Adipocyte (in vitro differentiated cells): ENCODE results near the gene SMOC1.

ENCODE experiments used
- DNase-seq: peaks from one replicate; pipeline ENCODE4 v3.0.0-alpha.2; 2015; ENCODE audit warnings: low read depth
- H3K27me3 ChIP-seq: replicated peaks from 2 replicates; pipeline ENCODE4 v1.7.0; 2013; ENCODE audit warnings: mild to moderate bottlenecking, low read length, moderate library complexity; ENCODE audit not compliant: control insufficient read depth, insufficient read depth
- H3K36me3 ChIP-seq: 2 replicates; pipeline ENCODE4 v1.7.0; 2013; ENCODE audit warnings: low read length, mild to moderate bottlenecking, moderate library complexity; ENCODE audit not compliant: control insufficient read depth, insufficient read depth, severe bottlenecking
- H3K4me1 ChIP-seq: 2 replicates; pipeline ENCODE4 v1.7.0; 2013; ENCODE audit warnings: mild to moderate bottlenecking, low read length, moderate library complexity; ENCODE audit not compliant: control insufficient read depth, insufficient read depth
- H3K4me3 ChIP-seq: 2 replicates; pipeline ENCODE4 v1.7.0; 2013; ENCODE audit warnings: mild to moderate bottlenecking, low read length, moderate library complexity
- H3K9ac ChIP-seq: 2 replicates; pipeline ENCODE4 v1.7.0; 2013; ENCODE audit warnings: mild to moderate bottlenecking, low read length, moderate library complexity
- H3K9me3 ChIP-seq: 2 replicates; pipeline ENCODE4 v1.7.0; 2013; ENCODE audit warnings: mild to moderate bottlenecking, low read length, moderate library complexity; ENCODE audit not compliant: control insufficient read depth

The SMOC1 gene

DNA sequence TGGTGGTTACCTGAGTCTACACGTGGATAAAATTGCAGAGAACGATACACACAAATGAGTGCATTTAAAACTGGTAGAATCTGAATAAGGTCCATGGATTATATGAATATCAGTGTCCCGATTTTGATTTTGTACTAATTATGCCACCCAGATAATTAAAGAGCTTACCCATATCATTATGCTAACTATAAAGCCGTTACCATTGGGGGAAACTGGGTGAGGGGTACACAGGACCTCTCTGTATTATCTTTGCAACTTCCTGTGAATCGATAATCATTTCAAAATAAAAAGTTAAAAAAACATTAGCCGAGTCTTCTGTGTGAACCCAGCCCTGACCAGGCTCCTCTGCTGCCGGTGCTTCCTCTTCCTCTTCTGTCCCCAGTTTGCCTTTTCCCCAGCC is 107.1 kb downstream of the SMOC1 start:
- no peaks in the 10 kb centered on the region for H3K36me3 ChIP-seq
- DNase-seq: no peak
- no peaks in the 10 kb centered on the region for H3K27me3 ChIP-seq
- peaks cover 22% of the 10 kb centered on the region for H3K4me1 ChIP-seq
- H3K9me3 ChIP-seq: no peaks in the 10 kb centered on the region
- no peak overlapping the region for H3K4me3 ChIP-seq
- H3K9ac ChIP-seq: no peak overlapping the region

DNA sequence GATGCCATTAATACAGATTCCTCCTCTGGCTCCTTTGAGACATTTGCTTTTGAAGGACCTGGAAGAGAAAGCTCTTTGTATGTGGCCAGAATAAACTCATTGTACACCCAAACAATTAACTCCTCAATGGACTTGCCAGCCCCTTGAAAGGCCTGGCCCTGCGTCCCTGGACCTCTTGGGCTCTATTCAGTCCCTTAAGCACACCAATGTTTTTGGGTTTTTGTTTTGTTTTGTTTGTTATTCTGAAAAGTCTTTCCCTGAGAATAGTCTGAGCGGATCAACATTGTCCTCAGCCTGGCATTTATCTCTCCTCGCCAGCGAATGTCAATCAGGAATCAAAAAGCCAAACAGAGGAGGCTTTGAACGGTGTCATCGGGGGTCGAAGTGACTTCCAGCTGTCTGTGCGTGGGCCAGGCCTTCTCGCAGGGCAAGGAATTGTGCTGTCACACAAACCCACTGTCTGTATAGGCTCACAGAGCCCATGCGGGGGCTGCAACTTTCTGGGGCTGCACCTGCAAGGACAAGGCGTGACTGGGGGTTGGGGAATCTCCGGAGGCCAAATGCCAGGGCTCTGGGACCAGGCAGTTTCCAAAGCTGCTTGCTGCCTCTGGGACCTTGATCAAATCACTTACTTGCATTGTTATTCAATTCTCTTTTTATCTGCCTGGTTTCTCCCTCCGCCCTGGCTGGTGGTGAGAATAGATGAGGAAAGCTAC is 108.3 kb downstream of the SMOC1 start:
- Histone ChIP-seq H3K4me3 (no peak overlapping the region), H3K36me3 (no peaks in the 10 kb centered on the region), H3K4me1 (peaks cover 16% of the 10 kb centered on the region), H3K27me3 (no peaks in the 10 kb centered on the region), H3K9ac (no peak overlapping the region), H3K9me3 (no peaks in the 10 kb centered on the region)
- no peak for DNase-seq

DNA sequence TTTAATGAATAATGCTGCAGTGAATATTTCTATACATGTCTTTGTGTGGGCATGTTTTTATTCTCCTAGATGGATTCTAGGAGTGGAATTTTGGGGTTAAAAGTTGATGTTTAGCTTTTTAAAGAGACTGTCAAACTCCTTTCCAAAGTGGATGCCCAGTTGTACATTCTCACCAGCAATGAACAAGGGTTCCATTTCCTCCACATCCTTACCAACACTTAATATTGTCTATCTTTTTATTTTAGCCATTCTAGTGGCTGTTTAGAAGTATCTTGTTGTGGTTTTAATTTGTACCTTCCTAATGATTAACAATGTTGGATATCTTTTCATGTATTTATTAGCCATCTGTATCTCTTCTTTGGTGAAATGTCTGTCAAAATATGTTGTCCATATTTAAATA is 109.8 kb downstream of the SMOC1 start:
- H3K4me1 ChIP-seq: peaks cover 19% of the 10 kb centered on the region
- no peak overlapping the region for H3K9ac ChIP-seq
- no peak overlapping the region for H3K4me3 ChIP-seq
- no peaks in the 10 kb centered on the region for H3K9me3 ChIP-seq
- H3K27me3 ChIP-seq: no peaks in the 10 kb centered on the region
- no peak for DNase-seq
- H3K36me3 ChIP-seq: no peaks in the 10 kb centered on the region

DNA sequence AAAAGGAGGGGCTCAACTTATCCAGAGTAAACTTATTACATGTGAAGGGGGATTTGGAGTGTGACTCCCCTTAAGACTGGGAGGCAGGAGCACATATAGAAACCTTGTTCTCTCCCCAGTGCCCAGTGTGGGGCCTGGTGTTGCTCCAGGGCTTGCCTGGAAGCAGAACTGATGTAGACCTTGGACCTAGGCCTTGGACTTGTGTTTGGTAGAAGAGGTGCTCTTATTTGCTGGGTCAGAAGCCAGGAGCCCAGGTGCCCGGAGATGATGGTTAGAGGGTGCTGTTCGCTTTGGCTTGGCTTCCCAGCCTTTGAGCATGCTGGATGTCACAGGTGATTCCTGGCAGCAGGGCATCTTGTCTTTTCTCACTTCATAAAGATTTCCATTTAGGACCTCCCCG is 110.4 kb downstream of the SMOC1 start:
- H3K9me3 ChIP-seq: no peaks in the 10 kb centered on the region
- no peak for DNase-seq
- no peak overlapping the region for H3K9ac ChIP-seq
- no peaks in the 10 kb centered on the region for H3K27me3 ChIP-seq
- H3K4me1 ChIP-seq: peaks cover 19% of the 10 kb centered on the region
- no peak overlapping the region for H3K4me3 ChIP-seq
- H3K36me3 ChIP-seq: no peaks in the 10 kb centered on the region

DNA sequence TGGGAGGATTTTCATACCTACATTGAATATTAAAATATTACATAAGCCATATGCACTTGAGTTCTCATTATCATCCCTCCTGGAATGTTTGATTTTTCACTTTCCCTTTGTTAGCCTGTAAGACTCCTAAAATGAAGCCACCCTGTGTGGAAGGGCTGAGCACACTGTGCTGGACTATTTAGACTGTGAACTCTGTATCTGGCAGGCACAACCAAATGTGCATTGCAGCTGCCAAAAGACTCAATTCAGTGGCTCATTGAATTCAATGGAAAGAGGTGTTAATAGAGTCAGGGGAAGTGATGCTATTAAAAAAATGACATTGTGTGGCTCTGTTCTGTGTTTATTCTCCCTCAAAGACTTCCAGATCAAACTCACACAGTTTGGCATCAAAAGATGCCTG is 111.1 kb downstream of the SMOC1 start:
- no peak for DNase-seq
- no peak overlapping the region for H3K4me3 ChIP-seq
- no peaks in the 10 kb centered on the region for H3K27me3 ChIP-seq
- peaks cover 14% of the 10 kb centered on the region for H3K4me1 ChIP-seq
- no peaks in the 10 kb centered on the region for H3K9me3 ChIP-seq
- H3K36me3 ChIP-seq: no peaks in the 10 kb centered on the region
- H3K9ac ChIP-seq: no peak overlapping the region

DNA sequence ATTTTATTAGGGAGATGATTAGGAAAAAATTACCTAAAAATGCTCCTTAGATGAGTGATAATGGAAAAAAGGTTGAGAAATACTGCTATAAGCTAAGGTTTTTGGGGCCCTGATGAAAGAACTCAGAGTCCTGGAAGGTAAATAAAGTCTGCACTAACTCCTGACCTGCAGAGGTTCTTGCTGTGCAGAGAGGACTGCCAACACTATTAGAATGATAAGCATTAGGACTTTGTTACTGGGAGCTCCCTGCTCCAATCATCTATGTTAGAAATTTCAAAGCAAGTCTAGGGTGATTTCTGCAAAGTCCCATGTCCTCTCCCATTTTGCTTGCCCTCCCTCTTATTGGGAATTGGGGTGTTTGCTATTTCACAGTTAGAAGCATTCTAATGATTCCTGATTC is 112.2 kb downstream of the SMOC1 start:
- H3K36me3 ChIP-seq: no peaks in the 10 kb centered on the region
- DNase-seq: no peak
- no peak overlapping the region for H3K4me3 ChIP-seq
- no peaks in the 10 kb centered on the region for H3K9me3 ChIP-seq
- no peaks in the 10 kb centered on the region for H3K27me3 ChIP-seq
- peaks cover 8% of the 10 kb centered on the region for H3K4me1 ChIP-seq
- H3K9ac ChIP-seq: no peak overlapping the region

GRCh38 chr14:69992564-69992963 is 113.3 kb downstream of the SMOC1 start:
- Histone ChIP-seq H3K27me3 (no peaks in the 10 kb centered on the region), H3K4me3 (no peak overlapping the region), H3K4me1 (peaks cover 8% of the 10 kb centered on the region), H3K9ac (no peak overlapping the region), H3K9me3 (no peaks in the 10 kb centered on the region), H3K36me3 (no peaks in the 10 kb centered on the region)
- no peak for DNase-seq

DNA sequence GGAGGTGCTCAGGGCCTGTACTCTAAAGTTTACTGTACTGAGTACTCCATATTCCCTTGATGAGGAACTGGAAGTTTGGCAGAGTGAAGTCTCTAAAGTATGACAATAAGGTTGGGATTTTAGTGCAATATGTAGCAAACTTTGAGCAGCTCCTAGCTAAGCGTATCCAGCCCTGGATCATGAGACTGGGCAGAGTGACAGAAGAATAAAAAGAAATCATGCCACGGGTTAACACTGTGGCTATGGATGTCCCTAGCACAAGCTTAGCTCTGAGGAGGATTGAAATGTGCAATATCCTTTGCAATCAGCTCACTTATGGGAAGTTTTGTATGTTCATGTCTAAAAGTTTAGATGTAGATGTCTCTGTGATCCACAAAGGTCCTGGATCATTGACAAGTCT is 114.1 kb downstream of the SMOC1 start:
- Histone ChIP-seq H3K9ac (no peak overlapping the region), H3K9me3 (no peaks in the 10 kb centered on the region), H3K4me3 (no peak overlapping the region), H3K36me3 (no peaks in the 10 kb centered on the region), H3K27me3 (no peaks in the 10 kb centered on the region), H3K4me1 (peaks cover 15% of the 10 kb centered on the region)
- no peak for DNase-seq

GRCh38 chr14:69994002-69994401 is 114.8 kb downstream of the SMOC1 start:
- no peak for DNase-seq
- no peaks in the 10 kb centered on the region for H3K36me3 ChIP-seq
- H3K4me1 ChIP-seq: peaks cover 17% of the 10 kb centered on the region
- no peaks in the 10 kb centered on the region for H3K9me3 ChIP-seq
- no peaks in the 10 kb centered on the region for H3K27me3 ChIP-seq
- H3K4me3 ChIP-seq: no peak overlapping the region
- H3K9ac ChIP-seq: no peak overlapping the region

DNA sequence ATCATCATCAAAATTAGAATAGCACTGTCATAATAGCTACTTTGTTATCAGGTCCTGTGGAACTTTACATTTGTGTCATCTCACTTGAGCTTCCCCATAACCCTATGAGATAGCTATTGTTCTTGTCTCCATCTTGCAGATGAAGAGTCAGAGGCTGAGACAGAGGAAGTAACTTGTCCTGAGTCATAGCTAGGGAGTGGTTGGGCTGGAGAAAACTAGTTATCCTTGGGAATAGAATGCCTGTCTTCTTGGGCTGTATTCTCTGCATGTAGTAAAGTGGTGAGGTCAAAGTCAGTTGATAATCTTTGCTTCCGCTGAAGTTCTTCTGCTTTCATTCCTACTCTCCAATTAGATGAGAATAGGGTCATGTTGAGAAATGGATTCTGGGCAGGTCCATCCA is 117.0 kb downstream of the SMOC1 start:
- no peak for DNase-seq

GRCh38 chr14:69997849-69998248 is 118.6 kb downstream of the SMOC1 start:
- Histone ChIP-seq H3K4me1 (peaks cover 17% of the 10 kb centered on the region), H3K27me3 (no peaks in the 10 kb centered on the region), H3K4me3 (no peak overlapping the region), H3K9ac (no peak overlapping the region), H3K36me3 (peaks cover 3% of the 10 kb centered on the region), H3K9me3 (no peaks in the 10 kb centered on the region)
- DNase-seq: peak; percentile 26

More for the DNA sequence above, 117.0 kb downstream of the SMOC1 start:
- Histone ChIP-seq H3K9me3 (no peaks in the 10 kb centered on the region), H3K9ac (no peak overlapping the region), H3K4me3 (no peak overlapping the region), H3K4me1 (peaks cover 17% of the 10 kb centered on the region), H3K27me3 (no peaks in the 10 kb centered on the region), H3K36me3 (peaks cover 3% of the 10 kb centered on the region)

- Histone ChIP-seq H3K4me1 (peaks cover 9% of the 10 kb centered on the region), H3K36me3 (peaks cover 3% of the 10 kb centered on the region), H3K9me3 (no peaks in the 10 kb centered on the region), H3K9ac (no peak overlapping the region), H3K27me3 (no peaks in the 10 kb centered on the region), H3K4me3 (no peak overlapping the region)
- DNase-seq: peak; percentile 3
These were observed 120.1 kb downstream of the SMOC1 start for GRCh38 chr14:69999261-69999674.
